WTC11 (cell line): Measurements from ENCODE around the gene NANOS2. TPM values are rescaled to one million over a fixed set of nuclear protein-coding genes. Genes with fewer than 3 reads are reported as not detected.
A peak's percentile ranks its signal among the peaks of the same experiment; 100 is the strongest.

ENCODE experiments used
- ATAC-seq: fragments of 200-7000 bp; cut with Tn5 transposase; 2 replicates; pipeline ENCODE4 v1.10.0; 2021; ENCODE audit warnings: mild to moderate bottlenecking, moderate library complexity
- CTCF ChIA-PET: fragments of 300-600 bp; sonication (Branson Sonifier 250); formaldehyde crosslinking; loops from one replicate; lab custom pipeline; 2021; ENCODE audit warnings: antibody characterized with exemption; lab: Charles Lee
- POLR2A ChIA-PET: fragments of 350-600 bp; sonication (Branson Sonifier 250); formaldehyde crosslinking; loops from one replicate; lab custom pipeline; 2021; ENCODE audit warnings: antibody characterized with exemption; lab: Charles Lee
- DNase-seq: peaks from one replicate; pipeline ENCODE4 v3.0.0; 2021; ENCODE audit warnings: low spot score
- H3K27ac Mint-ChIP-seq: 2 replicates; pipeline ENCODE4 v1.8.0; 2021; ENCODE audit warnings: mixed read lengths
- H3K27me3 Mint-ChIP-seq: 2 replicates; pipeline ENCODE4 v1.8.0; 2021; ENCODE audit warnings: low read depth, mild to moderate bottlenecking, moderate library complexity, mixed read lengths
- H3K36me3 Mint-ChIP-seq: 2 replicates; pipeline ENCODE4 v1.8.0; 2021; ENCODE audit warnings: mixed read lengths
- H3K4me1 Mint-ChIP-seq: 2 replicates; pipeline ENCODE4 v1.8.0; 2022; ENCODE audit warnings: mixed read lengths
- H3K4me3 Mint-ChIP-seq: 2 replicates; pipeline ENCODE4 v1.8.0; 2021; ENCODE audit warnings: mild to moderate bottlenecking, moderate library complexity, mixed read lengths
- H3K9me3 Mint-ChIP-seq: 2 replicates; pipeline ENCODE4 v1.8.0; 2021; ENCODE audit warnings: mixed read lengths
- CBFB ChIP-seq: sonication (generic); formaldehyde crosslinking; IDR thresholded peaks from 2 replicates; pipeline ENCODE4 v1.8.1; 2022; ENCODE audit warnings: mild to moderate bottlenecking, low read depth, missing genetic modification reagents
- FOXK1 ChIP-seq: sonication (generic); formaldehyde crosslinking; IDR thresholded peaks from 2 replicates; pipeline ENCODE4 v1.8.0; 2022; ENCODE audit warnings: mild to moderate bottlenecking, moderate library complexity, missing genetic modification reagents
- GABPB1 ChIP-seq: sonication (generic); formaldehyde crosslinking; IDR thresholded peaks from 2 replicates; pipeline ENCODE4 v1.8.1; 2023; ENCODE audit warnings: mild to moderate bottlenecking, missing genetic modification reagents
- GRHL2 ChIP-seq: fragments of 250-450 bp; sonication (Bioruptor Pico); IDR thresholded peaks from 2 replicates; pipeline ENCODE4 v1.8.0; 2022; ENCODE audit warnings: mild to moderate bottlenecking, moderate library complexity; ENCODE audit not compliant: insufficient replicate concordance, severe bottlenecking
- IRF2 ChIP-seq: sonication (generic); formaldehyde crosslinking; IDR thresholded peaks from 2 replicates; pipeline ENCODE4 v1.8.0; 2022; ENCODE audit warnings: low read depth, missing genetic modification reagents, borderline replicate concordance
- NFYB ChIP-seq: sonication (generic); formaldehyde crosslinking; conservative IDR thresholded peaks from 2 replicates; pipeline ENCODE4 v1.8.0; 2022; ENCODE audit warnings: low read depth, missing genetic modification reagents
- NR1H2 ChIP-seq: sonication (generic); formaldehyde crosslinking; IDR thresholded peaks from 2 replicates; pipeline ENCODE4 v1.9.0; 2021; ENCODE audit warnings: mild to moderate bottlenecking, moderate library complexity, missing genetic modification reagents
- ZNF232 ChIP-seq: sonication (generic); formaldehyde crosslinking; IDR thresholded peaks from 2 replicates; pipeline ENCODE4 v1.8.0; 2022; ENCODE audit warnings: mild to moderate bottlenecking, missing genetic modification reagents
- total RNA-seq: library from RNA; stranded (reverse); gene quantifications from 3 replicates; pipeline ENCODE4 v1.2.3, GENCODE V29; 2021
- TF ChIP-seq, protein P1 (sequence below): sonication (generic); formaldehyde crosslinking; IDR thresholded peaks from 2 replicates; pipeline ENCODE4 v1.8.0; 2022; ENCODE audit warnings: mild to moderate bottlenecking, missing genetic modification reagents
- TF ChIP-seq, protein P2 (sequence below): sonication (generic); formaldehyde crosslinking; IDR thresholded peaks from 2 replicates; pipeline ENCODE4 v1.8.1; 2023; ENCODE audit warnings: mild to moderate bottlenecking, missing genetic modification reagents, moderate library complexity

NANOS2 gene
- total RNA-seq, 1 experiment from 2014 or later, result 0.13 TPM

DNA sequence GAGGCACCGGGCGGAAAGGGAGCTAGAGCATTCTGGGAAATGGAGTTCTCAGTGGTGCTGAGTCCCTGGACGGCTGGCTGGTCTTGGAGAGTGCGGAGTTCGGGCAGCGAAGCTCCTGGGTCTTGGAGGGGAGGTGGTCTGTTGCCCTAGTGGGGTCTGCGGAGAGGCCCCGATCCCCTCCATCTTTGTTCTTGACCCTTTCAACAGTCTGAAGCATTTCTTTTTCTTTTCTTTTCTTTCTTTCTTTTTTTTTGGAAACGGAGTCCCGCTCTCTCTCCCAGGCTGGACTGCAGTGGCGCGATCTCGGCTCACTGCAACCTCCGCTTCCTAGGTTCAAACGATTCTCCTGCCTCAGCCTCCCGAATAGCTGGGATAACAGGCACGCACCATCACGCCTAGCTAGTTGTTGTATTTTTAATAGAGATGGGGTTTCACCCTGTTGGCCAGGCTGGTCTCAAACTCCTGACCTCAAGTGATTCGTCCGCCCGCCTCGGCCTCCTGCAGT is 51.2 kb downstream of the NANOS2 start:
- CTCF ChIA-PET, result interaction anchor here (0.6 to 4.9 kb wide), 33 partner anchors 8 to 378 kb away, joined by 3 to 212 read pairs (median 5); partner anchors contain the start of genes CCDC61, DMPK, DMWD and IRF2BP1

More for the DNA sequence above, 51.2 kb downstream of the NANOS2 start:
- no peak for ATAC-seq
- Mint-ChIP-seq H3K4me3 (peak overlapping the region; percentile 89), H3K4me1 (peaks cover 43% of the 10 kb centered on the region), H3K27me3 (no peaks in the 10 kb centered on the region), H3K36me3 (peaks cover 9% of the 10 kb centered on the region; the same call in 1 of the 2 replicates), H3K27ac (peak overlapping the region; percentile 84; the same call in 1 of the 2 replicates), H3K9me3 (no peaks in the 10 kb centered on the region)
- no peak for TF ChIP-seq NR1H2 (CRISPR knock-in tag)
- TF ChIP-seq GABPB1 (CRISPR knock-in tag), result no peak
- TF ChIP-seq NFYB (CRISPR knock-in tag), result no peak
- no peak for TF ChIP-seq IRF2 (CRISPR knock-in tag)
- TF ChIP-seq, protein P1, sequence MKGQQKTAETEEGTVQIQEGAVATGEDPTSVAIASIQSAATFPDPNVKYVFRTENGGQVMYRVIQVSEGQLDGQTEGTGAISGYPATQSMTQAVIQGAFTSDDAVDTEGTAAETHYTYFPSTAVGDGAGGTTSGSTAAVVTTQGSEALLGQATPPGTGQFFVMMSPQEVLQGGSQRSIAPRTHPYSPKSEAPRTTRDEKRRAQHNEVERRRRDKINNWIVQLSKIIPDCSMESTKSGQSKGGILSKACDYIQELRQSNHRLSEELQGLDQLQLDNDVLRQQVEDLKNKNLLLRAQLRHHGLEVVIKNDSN (CRISPR knock-in tag), result no peak
- TF ChIP-seq GRHL2, result no peak
- TF ChIP-seq ZNF232, result 0 out of 2 replicates have a peak, but pooled peaks have one; percentile 21
- TF ChIP-seq FOXK1 (CRISPR knock-in tag), result 0 out of 2 replicates have a peak, but pooled peaks have one; percentile 2
- TF ChIP-seq, protein P2, sequence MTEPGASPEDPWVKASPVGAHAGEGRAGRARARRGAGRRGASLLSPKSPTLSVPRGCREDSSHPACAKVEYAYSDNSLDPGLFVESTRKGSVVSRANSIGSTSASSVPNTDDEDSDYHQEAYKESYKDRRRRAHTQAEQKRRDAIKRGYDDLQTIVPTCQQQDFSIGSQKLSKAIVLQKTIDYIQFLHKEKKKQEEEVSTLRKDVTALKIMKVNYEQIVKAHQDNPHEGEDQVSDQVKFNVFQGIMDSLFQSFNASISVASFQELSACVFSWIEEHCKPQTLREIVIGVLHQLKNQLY (CRISPR knock-in tag), result no peak
- no peak for TF ChIP-seq CBFB (CRISPR knock-in tag)
- no peak for DNase-seq
- POLR2A ChIA-PET, result interaction anchor here (0.7 to 3.1 kb wide), 10 partner anchors 13 to 171 kb away, joined by 3 to 42 read pairs (median 6); partner anchors contain the start of genes DMWD, IRF2BP1, MYPOP and QPCTL

Other genes with a start within 250 kb of the NANOS2 start
- 1.6 to 1.8 TPM (median 1.7 TPM) in 3 replicates for gene GIPR, start 246.6 kb downstream of the NANOS2 start, total RNA-seq
- 739 to 792 TPM (median 784 TPM) in 3 replicates for gene SNRPD2, start 222.8 kb downstream of the NANOS2 start, total RNA-seq
- gene QPCTL, start 222.1 kb downstream of the NANOS2 start, total RNA-seq, result 23.8 to 33.3 TPM (median 27.5 TPM) in 3 replicates
- 40.1 to 46.3 TPM (median 43.3 TPM) in 3 replicates for gene FBXO46, start 183.9 kb downstream of the NANOS2 start, total RNA-seq
- gene MEIOSIN, start 181.3 kb downstream of the NANOS2 start, total RNA-seq, result 0.11 to 0.23 TPM in 2 of 3 replicates, not detected in the other
- 26.0 to 37.0 TPM (median 36.5 TPM) in 3 replicates for gene SIX5, start 145.5 kb downstream of the NANOS2 start, total RNA-seq
- 34.4 to 42.7 TPM (median 38.8 TPM) in 3 replicates for gene DMPK, start 132.3 kb downstream of the NANOS2 start, total RNA-seq
- 50.2 to 60.7 TPM (median 56.6 TPM) in 3 replicates for gene DMWD, start 121.9 kb downstream of the NANOS2 start, total RNA-seq
- 0.16 to 0.39 TPM (median 0.25 TPM) in 3 replicates for gene RSPH6A, start 99.5 kb downstream of the NANOS2 start, total RNA-seq
- gene SYMPK, start 51.6 kb downstream of the NANOS2 start, total RNA-seq, result 105 to 111 TPM (median 106 TPM) in 3 replicates
- 20.7 to 24.6 TPM (median 24.2 TPM) in 3 replicates for gene FOXA3, start 50.5 kb downstream of the NANOS2 start, total RNA-seq
- gene IRF2BP1, start 28.6 kb downstream of the NANOS2 start, total RNA-seq, result 29.8 to 32.3 TPM (median 30.3 TPM) in 3 replicates
- 13.6 to 15.1 TPM (median 14.8 TPM) in 3 replicates for gene MYPOP, start 12.2 kb downstream of the NANOS2 start, total RNA-seq
- gene NOVA2, start 59.1 kb upstream of the NANOS2 start, total RNA-seq, result 11.3 to 15.6 TPM (median 15.4 TPM) in 3 replicates
- gene CCDC61, start 80.7 kb upstream of the NANOS2 start, total RNA-seq, result 25.2 to 33.7 TPM (median 26.6 TPM) in 3 replicates
- not detected in 3 replicates for gene PGLYRP1, start 108.3 kb upstream of the NANOS2 start, total RNA-seq
- gene IGFL4, start 126.2 kb upstream of the NANOS2 start, total RNA-seq, result 0.20 to 0.37 TPM (median 0.34 TPM) in 3 replicates
- gene IGFL3, start 209.9 kb upstream of the NANOS2 start, total RNA-seq, result not detected in 3 replicates
- gene IGFL2, start 233.5 kb upstream of the NANOS2 start, total RNA-seq, result not detected in 3 replicates